DMS53 treated with DMSO at 0.1 percent for 48 hours (cell line): Measurements from ENCODE around the gene SMAD3.
"Not testable (repeated sequence)": the region's sequence is repeated elsewhere in the genome, so short reads cannot be mapped to it uniquely, and the experiment has no call there.

ENCODE experiments used
- DNase-seq: peaks from one replicate; lab custom pipeline; 2025; ENCODE audit not compliant: unreplicated experiment; lab: John Stamatoyannopoulos, UW

SMAD3 gene

GRCh38 chr15:67107014-67107812, 41.8 kb downstream of the SMAD3 start:
- DNase-seq: peak; percentile 6

- DNase-seq: no peak
Observed at GRCh38 chr15:67108122-67108961, 42.9 kb downstream of the SMAD3 start.

- no peak for DNase-seq
Observed at GRCh38 chr15:67109141-67110034, 44.0 kb downstream of the SMAD3 start.

- no peak for DNase-seq
Observed at GRCh38 chr15:67110361-67110781, 45.0 kb downstream of the SMAD3 start.

- no peak for DNase-seq
Observed at GRCh38 chr15:67110958-67111864, 45.8 kb downstream of the SMAD3 start.

GRCh38 chr15:67114046-67114445, 48.6 kb downstream of the SMAD3 start:
- DNase-seq: no peak

- peak; percentile 10 for DNase-seq
Observed at GRCh38 chr15:67114846-67115585, 49.6 kb downstream of the SMAD3 start.

GRCh38 chr15:67115586-67115969, 50.2 kb downstream of the SMAD3 start:
- DNase-seq: no peak

- DNase-seq: peak; percentile 0
Observed at GRCh38 chr15:67116742-67117141, 51.3 kb downstream of the SMAD3 start.

- DNase-seq: no peak
Observed at GRCh38 chr15:67117370-67117769, 52.0 kb downstream of the SMAD3 start.

- DNase-seq: no peak
Observed at GRCh38 chr15:67118808-67119207, 53.4 kb downstream of the SMAD3 start.

GRCh38 chr15:67119238-67119846, 53.9 kb downstream of the SMAD3 start:
- no peak for DNase-seq

- no peak for DNase-seq
Observed at GRCh38 chr15:67120009-67120838, 54.8 kb downstream of the SMAD3 start.

- peak; percentile 22 for DNase-seq
Observed at GRCh38 chr15:67120839-67121643, 55.6 kb downstream of the SMAD3 start.

- DNase-seq: no peak
Observed at GRCh38 chr15:67121644-67122605, 56.5 kb downstream of the SMAD3 start.

GRCh38 chr15:67122816-67123215, 57.4 kb downstream of the SMAD3 start:
- not testable (repeated sequence) for DNase-seq
